Gastrocnemius medialis (tissue), 4 donors: ENCODE data around the gene SHROOM3.

Experiments
- POLR2A ChIP-seq, 2 donors: fragments of 450-650 bp; IDR thresholded peaks; one replicate each; pipeline ENCODE4 v1.6.1; 2017; ENCODE audit warnings: antibody characterized with exemption in 2 of 2, mild to moderate bottlenecking in 2 of 2, moderate library complexity in 2 of 2
- TF ChIP-seq, protein P1 (sequence below), 5 experiments: fragments of 450-650 bp in 3 of 5; fragments of 200-600 bp in 2 of 5; sonication (generic) in 2 of 5; IDR thresholded peaks in 4 of 5; conservative IDR thresholded peaks in 1 of 5; 1 replicate in 4 of 5; 2 replicates in 1 of 5; pipeline ENCODE4 v1.5.1; 2016 to 2019; ENCODE audit warnings: antibody characterized with exemption in 5 of 5, mild to moderate bottlenecking in 3 of 5, moderate library complexity in 3 of 5

DNA sequence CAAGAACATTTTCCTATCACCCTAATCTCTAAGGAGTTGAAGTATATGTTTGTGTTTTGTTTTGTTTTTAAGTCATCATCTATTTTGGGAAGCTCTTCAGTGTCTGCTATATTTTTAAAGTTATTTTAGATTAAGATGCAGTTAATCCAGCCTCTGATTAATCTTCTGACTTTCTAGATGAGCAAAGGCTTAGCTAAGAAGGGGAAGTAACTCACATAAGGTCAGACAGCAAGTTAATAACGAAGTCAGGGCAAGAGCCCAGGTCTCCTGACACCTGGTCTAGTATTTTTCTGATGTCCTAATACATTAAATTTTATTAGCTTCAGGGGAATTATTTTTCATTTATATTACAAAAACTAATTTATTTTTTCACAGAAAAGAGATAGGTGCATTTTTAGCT, 294.4 kb downstream of the SHROOM3 start:
- TF ChIP-seq, protein P1, sequence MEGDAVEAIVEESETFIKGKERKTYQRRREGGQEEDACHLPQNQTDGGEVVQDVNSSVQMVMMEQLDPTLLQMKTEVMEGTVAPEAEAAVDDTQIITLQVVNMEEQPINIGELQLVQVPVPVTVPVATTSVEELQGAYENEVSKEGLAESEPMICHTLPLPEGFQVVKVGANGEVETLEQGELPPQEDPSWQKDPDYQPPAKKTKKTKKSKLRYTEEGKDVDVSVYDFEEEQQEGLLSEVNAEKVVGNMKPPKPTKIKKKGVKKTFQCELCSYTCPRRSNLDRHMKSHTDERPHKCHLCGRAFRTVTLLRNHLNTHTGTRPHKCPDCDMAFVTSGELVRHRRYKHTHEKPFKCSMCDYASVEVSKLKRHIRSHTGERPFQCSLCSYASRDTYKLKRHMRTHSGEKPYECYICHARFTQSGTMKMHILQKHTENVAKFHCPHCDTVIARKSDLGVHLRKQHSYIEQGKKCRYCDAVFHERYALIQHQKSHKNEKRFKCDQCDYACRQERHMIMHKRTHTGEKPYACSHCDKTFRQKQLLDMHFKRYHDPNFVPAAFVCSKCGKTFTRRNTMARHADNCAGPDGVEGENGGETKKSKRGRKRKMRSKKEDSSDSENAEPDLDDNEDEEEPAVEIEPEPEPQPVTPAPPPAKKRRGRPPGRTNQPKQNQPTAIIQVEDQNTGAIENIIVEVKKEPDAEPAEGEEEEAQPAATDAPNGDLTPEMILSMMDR (IDR thresholded peaks at IDR 0.05 in 4 of 5, conservative IDR thresholded peaks at IDR 0.05 in 1 of 5): no peak
- TF ChIP-seq POLR2A (IDR thresholded peaks at IDR 0.05): no peak
